ENCODE results near the gene RAB40C.
A peak's percentile ranks its signal among the peaks of the same experiment; 100 is the strongest.

GRCh38 chr16:610513-611381, 20.9 kb downstream of the RAB40C start:
- TF ChIP-seq CTCF (IDR thresholded peaks at IDR 0.05; ENCODE audit: low read depth, low read length, missing input control) (peak; percentile 72), FOXA1 (IDR thresholded peaks at IDR 0.05) (no peak), EGR1 (IDR thresholded peaks at IDR 0.05; ENCODE audit: low read depth in 2 of 2) (no peak), HNF4A (conservative IDR thresholded peaks at IDR 0.05) (no peak), REST (IDR thresholded peaks at IDR 0.05) (no peak), JUND (IDR thresholded peaks at IDR 0.05) (no peak), ATF3 (IDR thresholded peaks at IDR 0.05) (no peak), YY1 (IDR thresholded peaks at IDR 0.05) (no peak)

All from liver (tissue), 3 donors.